Activated T-helper 1 cell treated with anti-CD3 and anti-CD28 coated beads, Interleukin-2, amount 50 U/mL, for 16 hours (primary cell): ENCODE data around the gene HUWE1.
A peak's percentile ranks its signal among the peaks of the same experiment; 100 is the strongest.
"Not testable (repeated sequence)": the region's sequence is repeated elsewhere in the genome, so short reads cannot be mapped to it uniquely, and the experiment has no call there.

ENCODE experiments used
- DNase-seq, 2 donors: peaks; one replicate each; pipeline ENCODE4 v3.0.0-alpha.2; 2020; ENCODE audit warnings: low read depth in 1 of 2, low spot score in 1 of 2

The HUWE1 gene

GRCh38 chrX:53686151-53686885, at the start of gene HUWE1:
TSS of gene HUWE1 (minus strand) at chrX:53686719. CDS start at chrX:53654107, 32,612 bp downstream.
- DNase-seq = peak; percentile 65 to 67

- DNase-seq = no peak
Observed at GRCh38 chrX:53732797-53733196, 46.3 kb upstream of the HUWE1 start.

GRCh38 chrX:53729751-53730150, 43.2 kb upstream of the HUWE1 start:
- no peak for DNase-seq

- DNase-seq = no peak
Observed at GRCh38 chrX:53728506-53728905, 42.0 kb upstream of the HUWE1 start.

- no peak for DNase-seq
Observed at GRCh38 chrX:53724872-53725271, 38.4 kb upstream of the HUWE1 start.

- no peak for DNase-seq
Observed at GRCh38 chrX:53723381-53723780, 36.9 kb upstream of the HUWE1 start.

- DNase-seq = not testable (repeated sequence)
Observed at GRCh38 chrX:53721610-53722009, 35.1 kb upstream of the HUWE1 start.

- not testable (repeated sequence) for DNase-seq
Observed at GRCh38 chrX:53719666-53720065, 33.1 kb upstream of the HUWE1 start.

- DNase-seq = no peak
Observed at GRCh38 chrX:53718073-53718472, 31.6 kb upstream of the HUWE1 start.

GRCh38 chrX:53717205-53717604, 30.7 kb upstream of the HUWE1 start:
- DNase-seq = no peak

- peak in 1 of 2 donors; percentile 32 for DNase-seq
Observed at GRCh38 chrX:53716328-53717088, 30.0 kb upstream of the HUWE1 start.

GRCh38 chrX:53715346-53715924, 28.9 kb upstream of the HUWE1 start:
- no peak for DNase-seq

- peak in 1 of 2 donors; percentile 40 for DNase-seq
Observed at GRCh38 chrX:53714580-53715345, 28.2 kb upstream of the HUWE1 start.

GRCh38 chrX:53713987-53714579, 27.6 kb upstream of the HUWE1 start:
- DNase-seq = no peak

GRCh38 chrX:53711436-53711835, 24.9 kb upstream of the HUWE1 start:
- DNase-seq = no peak

- no peak for DNase-seq
Observed at GRCh38 chrX:53704854-53705253, 18.3 kb upstream of the HUWE1 start.

GRCh38 chrX:53704294-53704693, 17.8 kb upstream of the HUWE1 start:
- DNase-seq = no peak

- no peak for DNase-seq
Observed at GRCh38 chrX:53695946-53696549, 9.5 kb upstream of the HUWE1 start.

GRCh38 chrX:53694642-53695041, 8.1 kb upstream of the HUWE1 start:
- DNase-seq = no peak

- DNase-seq = no peak
Observed at GRCh38 chrX:53688300-53688699, 1.8 kb upstream of the HUWE1 start.

GRCh38 chrX:53685711-53686110, 808 bp downstream of the HUWE1 start:
- DNase-seq = no peak
